ENCODE measurements around the gene IGF2BP1.
"Not testable (repeated sequence)": the region's sequence is repeated elsewhere in the genome, so short reads cannot be mapped to it uniquely, and the experiment has no call there.

Gene IGF2BP1

DNA sequence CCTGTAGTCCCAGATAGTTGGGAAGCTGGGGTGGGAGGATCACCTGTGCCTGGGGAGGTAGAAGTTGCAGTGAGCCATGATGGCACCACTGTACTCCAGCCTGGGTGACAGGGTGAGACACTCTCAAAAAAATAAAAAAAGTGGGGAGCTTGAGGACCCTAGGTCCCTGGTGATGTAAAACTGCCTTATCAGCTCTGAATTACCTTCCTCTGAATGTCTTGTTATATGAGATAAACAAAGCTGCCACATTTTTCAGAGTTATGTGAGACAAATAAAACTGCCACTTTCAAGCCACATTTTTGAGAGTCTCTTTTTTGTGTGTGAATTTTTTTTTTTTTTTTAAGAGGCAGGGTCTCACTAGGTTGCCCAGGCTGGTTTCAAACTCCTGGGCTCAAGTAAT is 103.4 kb downstream of the IGF2BP1 start:
- no peak for DNase-seq (ENCODE audit: low spot score)

DNA sequence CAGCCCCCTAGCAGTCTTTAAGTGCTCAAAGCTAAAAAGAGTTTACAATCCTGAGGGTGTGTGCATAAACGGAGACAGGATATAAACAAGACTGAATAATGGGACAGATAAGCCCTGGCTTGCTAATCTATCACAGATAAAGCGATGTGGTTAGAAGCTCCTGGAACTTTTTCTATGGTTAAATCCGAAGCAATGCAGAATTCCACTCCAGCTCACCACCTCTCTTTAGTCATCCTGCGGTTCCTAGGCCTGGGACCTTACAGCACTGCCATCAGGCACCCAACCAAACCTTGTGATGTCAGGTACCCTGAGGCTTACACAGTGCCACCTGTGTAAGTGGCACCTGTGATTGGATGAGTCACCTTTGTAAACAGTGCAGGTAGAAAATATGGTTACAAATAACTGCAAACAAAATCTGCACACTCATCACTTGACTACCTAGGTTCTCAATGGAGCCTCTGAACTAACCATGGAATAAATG is 103.9 kb downstream of the IGF2BP1 start:
- DNase-seq (ENCODE audit: low spot score), result no peak

DNA sequence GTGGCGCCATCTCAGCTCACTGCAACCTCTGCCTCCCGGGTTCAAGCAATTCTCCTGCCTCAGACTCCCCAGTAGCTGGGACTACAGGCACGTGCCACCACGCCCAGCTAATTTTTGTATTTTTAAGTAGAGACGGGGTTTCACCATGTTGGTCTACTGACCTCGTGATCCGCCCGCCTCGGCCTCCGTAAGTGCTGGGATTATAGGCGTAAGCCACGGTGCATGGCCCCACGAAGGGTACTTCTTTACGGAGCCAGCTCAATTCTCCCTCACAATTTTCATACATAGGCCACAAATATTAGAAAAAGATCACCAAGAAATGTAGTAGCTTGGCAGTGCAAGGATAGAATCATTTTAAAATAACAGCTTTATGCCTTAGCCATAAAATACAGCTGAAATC is 106.2 kb downstream of the IGF2BP1 start:
- DNase-seq (ENCODE audit: low spot score), result not testable (repeated sequence)

DNA sequence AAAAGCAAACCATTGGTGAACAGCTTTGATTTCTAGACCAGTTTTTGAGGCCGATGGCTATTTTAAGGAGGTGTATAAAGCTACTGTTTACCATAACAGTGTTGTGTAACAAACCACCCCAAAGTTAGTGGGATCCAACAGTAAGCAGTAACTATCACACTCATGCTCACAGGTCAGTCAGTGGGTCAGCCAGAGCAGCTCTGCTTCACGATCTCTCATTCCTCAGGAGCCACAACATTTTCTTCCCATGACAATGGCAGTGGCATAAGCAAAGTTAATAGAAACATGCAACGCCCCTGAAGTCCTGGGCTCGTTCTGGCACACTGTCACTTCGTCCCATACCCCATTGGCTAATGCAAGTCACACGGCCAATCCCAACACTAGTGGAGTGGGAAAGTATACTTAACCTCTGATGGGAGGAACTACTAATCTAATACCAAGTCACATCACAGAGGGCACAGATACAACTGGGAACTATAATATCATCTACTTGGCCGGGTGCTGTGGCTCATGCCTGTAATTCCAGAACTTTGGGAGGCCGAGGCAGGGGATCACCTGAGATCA is 107.4 kb downstream of the IGF2BP1 start:
- DNase-seq (ENCODE audit: low spot score), result no peak
